Endothelial cell (in vitro differentiated cells): ENCODE measurements around the gene SH3BP1. TPM values are rescaled to one million over a fixed set of nuclear protein-coding genes. Genes with fewer than 3 reads are reported as not detected.
A peak's percentile ranks its signal among the peaks of the same experiment; 100 is the strongest.
"Not testable (repeated sequence)": the region's sequence is repeated elsewhere in the genome, so short reads cannot be mapped to it uniquely, and the experiment has no call there.

Source experiments
- DNase-seq: peaks from one replicate; pipeline ENCODE4 v3.0.0; 2021; ENCODE audit warnings: low spot score
- H3K27ac Mint-ChIP-seq: one replicate; pipeline ENCODE4 v1.8.0; 2021; ENCODE audit warnings: mixed read lengths, inconsistent platforms; ENCODE audit not compliant: unreplicated experiment
- H3K27me3 Mint-ChIP-seq: one replicate; pipeline ENCODE4 v1.8.0; 2021; ENCODE audit warnings: mild to moderate bottlenecking, moderate library complexity, mixed read lengths, inconsistent platforms; ENCODE audit not compliant: unreplicated experiment
- H3K36me3 Mint-ChIP-seq: one replicate; pipeline ENCODE4 v1.8.0; 2021; ENCODE audit warnings: mild to moderate bottlenecking, low read depth, mixed read lengths, inconsistent platforms; ENCODE audit not compliant: unreplicated experiment
- H3K4me1 Mint-ChIP-seq: one replicate; pipeline ENCODE4 v1.8.0; 2021; ENCODE audit warnings: mild to moderate bottlenecking, mixed read lengths, inconsistent platforms; ENCODE audit not compliant: unreplicated experiment
- H3K4me3 Mint-ChIP-seq: one replicate; pipeline ENCODE4 v1.8.0; 2021; ENCODE audit warnings: mild to moderate bottlenecking, mixed read lengths, inconsistent platforms; ENCODE audit not compliant: unreplicated experiment
- H3K9me3 Mint-ChIP-seq: one replicate; pipeline ENCODE4 v1.8.0; 2021; ENCODE audit warnings: mixed read lengths, inconsistent platforms; ENCODE audit not compliant: unreplicated experiment
- CTCF ChIP-seq: fragments of 200-600 bp; sonication (generic); IDR thresholded peaks from one replicate; pipeline ENCODE4 v1.5.0; 2021; ENCODE audit warnings: antibody characterized with exemption; ENCODE audit not compliant: unreplicated experiment
- total RNA-seq: library from RNA; stranded (reverse); fragmentation: NEBNext Ultra II Directional; extraction: Animal tissue kit (Norgen Biotek cat#: 25700); gene quantifications from one replicate; pipeline ENCODE4 v1.2.1, GENCODE V29; 2021; ENCODE audit not compliant: unreplicated experiment

The SH3BP1 gene
- total RNA-seq, 1 donor from 2014 or later, result 11.6 TPM

GRCh38 chr22:37690407-37690806, 50.9 kb downstream of the SH3BP1 start:
- H3K9me3 Mint-ChIP-seq, result no peaks in the 10 kb centered on the region
- H3K4me3 Mint-ChIP-seq, result no peak overlapping the region
- no peak for DNase-seq
- TF ChIP-seq CTCF, result no peak
- no peak overlapping the region for H3K27ac Mint-ChIP-seq
- no peaks in the 10 kb centered on the region for H3K27me3 Mint-ChIP-seq
- peaks cover 6% of the 10 kb centered on the region for H3K4me1 Mint-ChIP-seq
- H3K36me3 Mint-ChIP-seq, result peaks cover 18% of the 10 kb centered on the region

GRCh38 chr22:37690901-37691504, 51.5 kb downstream of the SH3BP1 start:
- H3K27me3 Mint-ChIP-seq, result no peaks in the 10 kb centered on the region
- peaks cover 18% of the 10 kb centered on the region for H3K36me3 Mint-ChIP-seq
- no peak for DNase-seq
- H3K9me3 Mint-ChIP-seq, result no peaks in the 10 kb centered on the region
- H3K4me3 Mint-ChIP-seq, result no peak overlapping the region
- no peak overlapping the region for H3K27ac Mint-ChIP-seq
- peaks cover 6% of the 10 kb centered on the region for H3K4me1 Mint-ChIP-seq
- no peak for TF ChIP-seq CTCF

GRCh38 chr22:37692627-37693285, 53.3 kb downstream of the SH3BP1 start:
- Mint-ChIP-seq H3K27ac (peak overlapping the region; percentile 7), H3K4me1 (peaks cover 3% of the 10 kb centered on the region), H3K9me3 (no peaks in the 10 kb centered on the region), H3K36me3 (peaks cover 18% of the 10 kb centered on the region), H3K4me3 (no peak overlapping the region), H3K27me3 (peaks cover 3% of the 10 kb centered on the region)
- no peak for TF ChIP-seq CTCF
- DNase-seq, result no peak

- not testable (repeated sequence) for DNase-seq, H3K4me3 Mint-ChIP-seq, H3K27me3 Mint-ChIP-seq, H3K9me3 Mint-ChIP-seq, H3K4me1 Mint-ChIP-seq, H3K27ac Mint-ChIP-seq
- H3K36me3 Mint-ChIP-seq, result peaks cover 18% of the 10 kb centered on the region
Measured at GRCh38 chr22:37694131-37694530, 54.7 kb downstream of the SH3BP1 start.

GRCh38 chr22:37696260-37696656, 56.8 kb downstream of the SH3BP1 start:
- peaks cover 14% of the 10 kb centered on the region for H3K36me3 Mint-ChIP-seq
- H3K4me1 Mint-ChIP-seq, DNase-seq, H3K27me3 Mint-ChIP-seq, H3K27ac Mint-ChIP-seq, H3K9me3 Mint-ChIP-seq: not testable (repeated sequence)
- H3K4me3 Mint-ChIP-seq, result peak overlapping the region; percentile 89
